Mucosa of descending colon (tissue), 3 donors: ENCODE data around the gene PRKG1. TPM values are rescaled to one million over a fixed set of nuclear protein-coding genes. Genes with fewer than 3 reads are reported as not detected.

Experiments used
- ATAC-seq: fragments of 200-7000 bp; cut with Tn5 transposase; one replicate; pipeline ENCODE4 v1.9.1; 2020; ENCODE audit warnings: mild to moderate bottlenecking, moderate library complexity
- DNase-seq, 3 donors: peaks; one replicate each; pipeline ENCODE4 v3.0.0-alpha.2; 2020
- H3K36me3 ChIP-seq: fragments of 200-600 bp; one replicate; pipeline ENCODE4 v1.8.0; 2021; ENCODE audit warnings: low read depth, mild to moderate bottlenecking
- H3K4me1 ChIP-seq: fragments of 200-600 bp; one replicate; pipeline ENCODE4 v1.8.0; 2021; ENCODE audit warnings: low read depth, mild to moderate bottlenecking
- H3K4me3 ChIP-seq: fragments of 200-600 bp; one replicate; pipeline ENCODE4 v1.8.0; 2021; ENCODE audit warnings: mild to moderate bottlenecking
- H3K9me3 ChIP-seq: fragments of 200-600 bp; one replicate; pipeline ENCODE4 v1.8.0; 2021; ENCODE audit warnings: mild to moderate bottlenecking
- CTCF ChIP-seq: fragments of 200-600 bp; IDR thresholded peaks from one replicate; pipeline ENCODE4 v1.8.0; 2022; ENCODE audit warnings: antibody characterized with exemption, mild to moderate bottlenecking
- intact Hi-C, 2 donors: fragments of 100-400 bp; cut with DNase I in 1 of 2; cut with micrococcal nuclease in 1 of 2; formaldehyde crosslinking; loops; one replicate each; pipeline versions ENCODE4 v1.11.0 to v1.11.1; 2022; cut with DNase I, micrococcal nuclease
- total RNA-seq, 3 donors: library from RNA; stranded (reverse); fragmentation: NEBNext Ultra II Directional in 2 of 3; extraction: Animal tissue kit (Norgen Biotek cat#: 25700) in 2 of 3; gene quantifications; one replicate each; pipeline versions ENCODE4 v1.2.1 to v1.2.4, GENCODE V29; 2021 to 2023
- donor health status: DM: no; HTN: no; CAD: no; lungs with moderate emphysema.
- donor health status: DM: no; HTN: no; CAD: no.
- donor health status: DM: no; HTN: yes; CAD: no.

PRKG1 gene
- total RNA-seq, 3 donors from 2014 or later, result 17.1 to 55.6 (median 21.1) TPM

GRCh38 chr10:52276163-52276562 lies 1201.9 kb downstream of the PRKG1 start:
- H3K36me3 ChIP-seq, result no peaks in the 10 kb centered on the region
- DNase-seq (no peak), ATAC-seq (peak; percentile 32)
- intact Hi-C loops, result no loop called here
- H3K4me1 ChIP-seq, result no peaks in the 10 kb centered on the region
- H3K9me3 ChIP-seq, result no peaks in the 10 kb centered on the region
- no peak for TF ChIP-seq CTCF
- H3K4me3 ChIP-seq, result no peak overlapping the region

- DNase-seq, result no peak
- Histone ChIP-seq H3K4me3 (no peak overlapping the region), H3K9me3 (no peaks in the 10 kb centered on the region), H3K4me1 (no peaks in the 10 kb centered on the region), H3K36me3 (no peaks in the 10 kb centered on the region)
- no peak for TF ChIP-seq CTCF
- ATAC-seq, result no peak
- intact Hi-C loops, result no loop called here
Measured at GRCh38 chr10:52276986-52277385, 1202.7 kb downstream of the PRKG1 start.

GRCh38 chr10:52279546-52279945 lies 1205.3 kb downstream of the PRKG1 start:
- no peak overlapping the region for H3K4me3 ChIP-seq
- no peak for DNase-seq
- no peak for TF ChIP-seq CTCF
- no peaks in the 10 kb centered on the region for H3K4me1 ChIP-seq
- ATAC-seq, result no peak
- intact Hi-C loops, result no loop called here
- H3K9me3 ChIP-seq, result no peaks in the 10 kb centered on the region
- no peaks in the 10 kb centered on the region for H3K36me3 ChIP-seq

GRCh38 chr10:52280051-52280450 lies 1205.8 kb downstream of the PRKG1 start:
- intact Hi-C loops, result no loop called here
- Histone ChIP-seq H3K4me1 (no peaks in the 10 kb centered on the region), H3K4me3 (no peak overlapping the region), H3K36me3 (no peaks in the 10 kb centered on the region), H3K9me3 (no peaks in the 10 kb centered on the region)
- no peak for DNase-seq
- no peak for ATAC-seq
- TF ChIP-seq CTCF, result no peak

GRCh38 chr10:52283174-52283573 lies 1208.9 kb downstream of the PRKG1 start:
- no peak for TF ChIP-seq CTCF
- Histone ChIP-seq H3K9me3 (no peaks in the 10 kb centered on the region), H3K4me3 (no peak overlapping the region), H3K36me3 (no peaks in the 10 kb centered on the region), H3K4me1 (peaks cover 9% of the 10 kb centered on the region)
- ATAC-seq (no peak), DNase-seq (no peak)
- intact Hi-C loops, result no loop called here

GRCh38 chr10:52284416-52285013 lies 1210.2 kb downstream of the PRKG1 start:
- TF ChIP-seq CTCF, result no peak
- Histone ChIP-seq H3K4me1 (peaks cover 15% of the 10 kb centered on the region), H3K4me3 (no peak overlapping the region), H3K36me3 (no peaks in the 10 kb centered on the region), H3K9me3 (no peaks in the 10 kb centered on the region)
- ATAC-seq, result no peak
- no peak for DNase-seq
- intact Hi-C loops, result no loop called here
